ENCODE results near the gene ATG5.
"Not testable (repeated sequence)": the region's sequence is repeated elsewhere in the genome, so short reads cannot be mapped to it uniquely, and the experiment has no call there.

Gene ATG5

GRCh38 chr6:106173124-106173879, 152.3 kb downstream of the ATG5 start:
- DNase-seq = no peak

DNA sequence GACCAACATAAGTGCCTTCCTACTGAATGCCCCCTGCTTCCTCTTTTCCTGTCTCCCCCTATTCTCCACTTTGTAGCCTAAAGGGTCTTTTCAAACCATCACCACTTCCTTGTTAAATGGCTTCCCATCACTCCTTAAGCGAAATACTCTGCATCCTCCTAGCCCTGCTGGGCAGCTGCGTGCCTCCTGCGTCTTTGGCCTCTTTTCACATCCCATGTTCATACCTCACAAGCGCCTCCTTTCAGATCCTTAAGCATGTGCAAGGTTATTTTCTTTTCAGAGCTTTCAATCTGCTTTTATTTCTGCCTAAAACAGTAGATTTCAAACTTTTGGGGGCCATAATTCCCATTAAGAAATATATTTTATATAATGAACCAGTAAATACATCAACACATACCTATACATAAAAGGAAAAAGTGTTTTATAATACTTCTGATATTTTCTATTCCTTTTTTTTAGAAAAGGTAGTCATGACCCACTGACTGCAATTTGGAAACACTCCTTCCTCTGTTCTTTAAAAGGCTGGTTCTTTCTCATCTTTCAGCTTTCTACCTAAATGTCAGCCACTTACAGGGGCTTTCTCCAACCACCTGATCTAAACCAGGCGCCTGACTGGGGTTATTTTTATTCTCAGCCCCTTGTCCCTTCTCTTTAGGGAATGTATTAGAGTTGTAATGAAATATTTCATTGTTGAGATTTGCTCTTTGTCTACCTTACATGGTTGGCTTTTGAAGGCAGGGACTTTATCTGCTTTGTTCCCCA, 155.3 kb downstream of the ATG5 start:
- DNase-seq = no peak

GRCh38 chr6:106169517-106169916, 156.0 kb downstream of the ATG5 start:
- DNase-seq = no peak

DNA sequence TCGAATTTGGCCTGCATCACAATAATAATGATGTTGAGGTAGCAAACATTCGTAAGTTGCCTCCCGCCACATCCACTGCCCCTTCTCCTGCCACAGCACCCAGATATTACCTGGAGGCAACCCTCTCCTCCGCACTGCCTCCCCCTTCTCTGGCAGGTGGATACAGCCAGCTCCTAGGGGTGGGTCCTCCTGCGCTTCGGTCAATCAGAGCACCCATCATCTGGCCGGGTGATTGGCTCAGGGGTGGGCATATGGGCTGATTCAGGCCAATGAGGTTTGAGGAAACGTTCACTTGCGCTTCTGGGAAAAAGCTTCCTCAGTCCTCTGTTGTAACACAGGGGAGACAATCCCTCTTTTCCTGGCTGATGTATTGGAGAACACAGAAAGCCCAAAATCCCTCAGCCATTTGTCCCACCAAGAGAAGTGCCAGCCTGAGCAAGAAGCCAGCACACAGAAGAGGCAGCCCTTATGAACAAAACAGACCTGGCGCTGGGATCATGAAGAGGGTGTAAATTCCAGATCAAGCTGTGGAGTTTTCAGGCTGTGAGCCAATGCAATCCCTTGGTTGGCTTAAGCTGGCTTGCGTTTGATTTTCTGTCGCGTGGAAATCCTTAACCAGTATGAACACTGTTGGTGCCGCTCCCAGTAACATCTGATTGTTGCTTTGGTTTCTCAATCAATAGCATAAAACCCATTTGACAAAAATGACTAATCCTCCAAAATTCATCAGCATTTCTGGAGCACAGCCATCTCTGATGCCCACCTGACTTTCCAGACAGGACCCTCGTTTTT, 157.3 kb downstream of the ATG5 start:
- no peak for DNase-seq

DNA sequence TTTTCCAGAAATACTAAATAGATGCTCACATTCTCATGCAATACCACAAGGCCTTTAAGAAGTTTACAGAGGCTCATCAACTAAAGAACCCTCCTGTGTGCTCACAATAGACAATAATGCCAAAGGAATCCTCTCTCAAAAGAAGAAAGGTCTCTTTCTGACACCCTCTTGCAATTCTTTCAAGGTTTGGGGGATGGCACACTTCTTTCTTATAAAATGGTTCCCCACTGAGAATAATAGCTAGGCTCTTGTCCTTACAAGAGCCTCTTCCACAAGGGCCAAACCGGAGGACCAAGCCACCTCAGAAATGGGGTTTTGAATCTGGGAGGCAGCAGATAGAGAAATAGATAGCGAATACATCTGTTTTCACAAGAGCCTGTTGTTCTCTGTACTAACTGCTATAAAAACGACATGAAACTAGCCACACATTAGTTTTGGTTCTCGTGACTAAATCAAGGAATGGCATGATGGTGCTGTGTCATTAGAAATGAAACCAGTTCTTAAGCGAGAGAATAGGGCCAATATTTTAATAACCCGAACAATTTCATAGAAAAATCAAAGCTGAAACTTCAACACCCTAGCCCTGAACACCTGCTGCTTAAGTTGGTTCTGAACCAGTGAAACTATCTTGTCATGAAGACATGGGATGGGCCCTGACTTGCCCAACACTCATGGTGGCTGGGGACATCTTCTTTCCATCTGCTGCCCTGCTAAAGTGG, 158.3 kb downstream of the ATG5 start:
- no peak for DNase-seq

DNA sequence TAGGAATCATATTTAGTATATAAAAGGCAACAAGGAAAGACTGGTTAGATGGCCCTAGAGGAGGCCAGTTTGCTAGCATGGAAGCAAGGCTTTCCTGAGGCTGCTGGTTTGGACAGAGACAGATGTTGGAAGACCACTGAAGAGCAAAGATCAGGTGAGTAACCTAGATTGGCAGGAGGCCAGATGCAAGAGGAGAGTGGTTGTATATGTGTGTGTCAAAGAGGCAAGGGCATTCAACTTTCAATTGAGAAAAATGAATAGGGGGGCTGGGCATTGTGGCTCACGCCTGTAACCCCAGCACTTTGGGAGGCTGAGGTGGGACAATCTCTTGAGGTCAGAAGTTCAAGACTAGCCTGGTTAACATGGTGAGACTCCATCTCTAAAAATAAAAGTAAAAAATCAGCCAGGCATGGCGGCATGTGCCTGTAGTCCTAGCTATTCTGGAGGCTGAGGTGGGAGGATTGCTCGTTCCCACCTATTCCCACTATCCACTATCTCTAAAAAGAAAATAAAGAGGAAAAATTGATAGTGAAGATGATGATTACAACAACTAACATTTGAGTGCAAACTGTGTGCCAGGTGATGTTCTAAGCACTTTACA, 159.6 kb downstream of the ATG5 start:
- no peak for DNase-seq

GRCh38 chr6:106163966-106164877, 161.3 kb downstream of the ATG5 start:
- DNase-seq = no peak

DNA sequence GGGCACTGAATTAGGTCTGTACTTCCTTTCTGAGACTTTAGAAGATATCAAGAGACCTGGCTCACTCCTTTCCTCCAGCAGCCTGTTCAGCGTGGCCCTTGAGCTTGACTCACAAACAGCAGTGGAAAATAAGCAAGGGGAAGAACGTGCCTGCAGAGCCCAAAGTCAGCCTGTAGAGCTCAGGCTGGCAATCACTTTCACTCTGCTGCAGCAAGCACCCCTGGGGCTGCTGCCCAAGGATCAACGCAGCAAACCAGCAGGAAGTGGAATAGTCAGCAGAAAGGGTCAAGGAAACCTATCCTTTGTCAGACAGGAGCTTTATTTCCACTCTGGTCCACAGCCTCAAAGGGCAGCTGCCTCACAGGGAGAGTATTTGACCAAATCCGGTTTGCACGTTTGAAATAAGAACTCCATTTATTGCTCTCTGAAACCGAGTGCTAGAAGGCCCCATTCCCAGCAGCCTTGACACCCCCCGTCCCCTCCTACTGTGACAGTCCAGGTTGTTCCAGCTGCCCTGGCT, 162.1 kb downstream of the ATG5 start:
- no peak for DNase-seq

DNA sequence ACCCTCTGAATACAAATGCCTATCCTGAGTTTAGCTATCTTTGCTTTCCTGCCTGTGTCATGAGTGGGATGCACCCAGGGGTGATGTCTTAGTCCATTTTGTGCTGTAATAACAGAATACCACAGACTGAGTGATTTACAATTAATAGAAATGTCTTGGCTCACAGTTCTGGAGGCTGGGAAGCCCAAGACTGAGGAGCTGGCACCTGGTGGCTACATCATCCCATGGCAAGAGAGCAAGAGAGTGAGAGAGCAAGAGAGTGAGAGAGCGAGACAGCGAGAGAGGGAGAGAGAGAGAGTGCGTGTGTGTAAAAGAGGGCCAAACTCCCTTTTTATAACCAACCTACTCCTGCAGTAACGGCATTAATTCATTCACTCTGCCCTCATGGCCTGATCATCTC, 162.6 kb downstream of the ATG5 start:
- DNase-seq = no peak

GRCh38 chr6:106161893-106162292, 163.7 kb downstream of the ATG5 start:
- no peak for DNase-seq

DNA sequence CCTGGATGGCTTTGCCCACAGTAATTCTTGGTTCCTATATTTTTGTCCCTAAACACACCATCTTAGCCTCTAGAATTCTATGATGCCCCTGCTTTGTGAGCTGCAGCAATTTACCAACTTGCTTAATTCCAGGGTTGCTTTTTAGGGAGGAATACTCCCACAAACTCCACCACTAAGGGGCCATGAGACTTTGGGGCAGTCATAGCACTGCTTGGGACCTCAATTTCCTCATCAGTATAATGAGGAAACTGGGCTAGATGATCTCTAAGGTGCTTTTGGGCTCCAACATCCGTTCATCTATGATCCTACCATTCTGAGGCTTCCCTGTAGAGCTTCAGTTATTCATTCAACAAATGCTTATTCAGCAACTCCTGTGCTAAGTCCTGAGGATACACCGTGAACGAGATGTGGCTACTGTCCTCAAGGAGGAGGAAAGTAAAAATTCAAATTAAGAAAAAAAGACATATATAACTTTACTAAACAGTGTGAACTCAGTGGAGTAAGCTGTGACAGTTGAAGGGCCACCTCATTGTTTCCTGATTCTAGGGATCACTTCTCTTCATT, 164.2 kb downstream of the ATG5 start:
- DNase-seq = no peak

GRCh38 chr6:106160189-106160588, 165.4 kb downstream of the ATG5 start:
- DNase-seq = no peak

DNA sequence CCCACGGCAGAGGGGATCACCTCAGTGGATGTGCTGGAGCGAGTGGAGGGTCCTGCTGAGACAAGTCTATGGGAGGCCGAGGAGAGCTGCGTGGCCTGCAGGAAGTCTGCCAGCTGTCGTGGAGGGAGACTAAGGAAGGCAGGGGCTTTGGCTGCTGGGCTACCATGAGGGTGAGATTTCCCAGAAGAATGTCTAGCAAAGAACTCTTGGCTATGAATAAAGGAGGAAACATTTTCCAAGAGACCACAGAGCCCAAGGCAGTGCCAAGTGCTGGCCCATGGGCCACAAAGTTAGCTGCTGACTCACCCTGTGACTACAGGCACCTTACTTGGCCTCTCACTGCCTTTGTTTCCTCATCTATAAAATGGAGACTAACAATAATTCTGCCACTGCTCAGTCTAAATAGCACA, 166.0 kb downstream of the ATG5 start:
- DNase-seq = no peak

GRCh38 chr6:106158816-106159215, 166.7 kb downstream of the ATG5 start:
- DNase-seq = no peak

DNA sequence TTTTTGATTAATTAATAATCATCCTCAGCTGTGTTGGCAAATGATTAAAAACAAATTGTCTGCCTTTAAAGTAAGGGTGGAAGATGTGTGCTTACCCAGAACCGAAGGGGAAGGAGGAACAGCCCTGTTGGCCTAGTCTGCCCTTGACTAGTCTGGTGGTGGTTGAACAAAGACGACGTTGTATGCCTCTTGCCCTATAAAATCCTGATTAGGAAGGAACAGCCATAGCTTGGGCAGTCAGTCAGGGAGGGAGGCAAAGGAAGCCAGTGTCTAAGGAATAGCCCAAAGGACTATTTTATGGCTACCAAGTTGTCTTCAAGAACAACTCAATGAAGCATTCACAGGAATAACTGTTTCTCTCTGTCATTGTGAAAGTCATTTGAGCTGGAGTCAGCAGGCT, 168.7 kb downstream of the ATG5 start:
- DNase-seq = no peak

DNA sequence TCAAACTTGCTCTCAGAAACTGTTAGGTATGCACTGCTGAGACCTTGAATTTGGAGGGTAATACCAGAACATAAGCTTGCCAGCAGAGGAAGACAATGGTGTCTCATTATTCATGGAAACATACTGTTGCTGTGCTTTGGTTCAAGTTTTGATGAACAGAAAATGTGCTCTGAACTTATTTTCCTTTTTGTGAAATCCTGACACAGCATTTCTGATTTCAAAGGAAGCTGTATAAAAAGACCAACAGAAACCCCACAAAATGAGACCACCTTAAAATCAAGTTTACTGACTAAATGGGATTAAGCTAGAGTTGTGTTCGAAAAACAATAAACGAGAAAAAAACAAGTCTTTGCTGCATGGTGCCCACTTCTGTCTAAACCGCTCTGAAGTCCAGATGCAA, 169.1 kb downstream of the ATG5 start:
- no peak for DNase-seq

DNA sequence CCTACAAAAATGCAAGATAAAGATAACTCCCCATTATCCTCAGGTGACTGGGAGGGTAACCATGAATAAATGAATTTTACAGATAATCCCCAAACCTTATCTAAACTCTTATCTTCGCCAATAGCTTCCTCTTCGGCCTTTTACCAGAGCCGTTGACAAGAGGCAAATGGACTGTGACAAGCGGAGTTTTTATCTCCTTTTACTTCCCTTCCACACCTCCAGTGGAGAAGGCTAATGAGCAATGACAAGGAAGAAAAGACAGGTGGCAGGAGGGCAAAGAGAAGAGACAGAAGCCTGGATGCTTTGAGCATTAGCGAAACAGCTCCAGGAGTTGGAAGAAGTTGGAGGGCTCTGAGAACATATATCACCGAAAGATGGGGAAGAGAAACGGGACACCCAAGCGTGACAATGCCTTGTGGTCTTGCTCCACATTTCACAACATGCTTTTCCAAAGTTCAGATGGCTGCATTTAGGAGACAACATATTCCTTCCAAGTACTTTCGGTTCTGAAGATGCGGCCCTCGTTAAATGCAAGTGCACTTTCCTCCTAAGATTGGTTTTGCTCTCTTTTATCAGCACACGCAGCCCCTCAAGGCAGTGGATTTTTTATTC, 170.2 kb downstream of the ATG5 start:
- DNase-seq = no peak

DNA sequence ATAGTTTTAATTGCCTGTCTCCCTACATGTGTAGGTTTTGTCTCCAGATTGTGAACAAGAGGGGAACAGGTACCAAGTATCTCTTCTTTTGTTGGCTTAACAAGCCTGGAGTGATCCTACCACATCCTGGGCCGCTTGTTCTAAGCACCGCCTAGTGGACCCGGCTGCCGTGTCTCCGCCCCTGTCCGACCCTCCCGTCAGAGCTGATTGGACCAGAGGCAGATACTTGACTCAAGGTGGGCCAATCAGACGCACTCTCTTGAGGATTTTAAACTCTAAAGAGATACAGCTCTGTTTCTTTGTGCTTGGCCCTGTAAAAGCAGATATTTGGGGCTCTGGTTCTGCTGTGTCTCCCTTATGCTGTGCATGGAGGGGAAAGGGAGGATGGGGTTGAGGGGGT, 171.2 kb downstream of the ATG5 start:
- DNase-seq = no peak

GRCh38 chr6:106152952-106153351, 172.6 kb downstream of the ATG5 start:
- no peak for DNase-seq

- not testable (repeated sequence) for DNase-seq
Measured at GRCh38 chr6:106152476-106152875, 173.1 kb downstream of the ATG5 start.
